Measurements from ENCODE around the gene DNAJC4.

DNA sequence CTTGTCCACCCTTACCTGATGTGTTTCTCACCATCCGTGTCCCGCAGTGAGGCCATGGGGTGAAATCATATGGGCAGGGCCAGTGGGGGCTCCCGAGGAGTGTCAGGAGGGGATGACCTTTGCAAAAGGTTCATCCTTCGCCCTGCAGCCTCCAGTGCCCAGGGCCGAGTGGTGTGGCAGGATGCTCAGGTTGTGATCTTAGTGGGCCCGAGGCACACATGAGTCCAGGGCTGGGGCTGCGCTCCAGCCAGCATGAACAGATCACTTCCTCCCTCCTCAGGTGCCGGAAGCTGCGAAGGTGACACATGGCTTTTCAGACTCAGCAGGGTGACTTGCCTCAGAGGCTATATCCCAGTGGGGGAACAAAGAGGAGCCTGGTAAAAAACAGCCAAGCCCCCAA lies 7.7 kb downstream of the DNAJC4 start:
- TF ChIP-seq, protein P1, sequence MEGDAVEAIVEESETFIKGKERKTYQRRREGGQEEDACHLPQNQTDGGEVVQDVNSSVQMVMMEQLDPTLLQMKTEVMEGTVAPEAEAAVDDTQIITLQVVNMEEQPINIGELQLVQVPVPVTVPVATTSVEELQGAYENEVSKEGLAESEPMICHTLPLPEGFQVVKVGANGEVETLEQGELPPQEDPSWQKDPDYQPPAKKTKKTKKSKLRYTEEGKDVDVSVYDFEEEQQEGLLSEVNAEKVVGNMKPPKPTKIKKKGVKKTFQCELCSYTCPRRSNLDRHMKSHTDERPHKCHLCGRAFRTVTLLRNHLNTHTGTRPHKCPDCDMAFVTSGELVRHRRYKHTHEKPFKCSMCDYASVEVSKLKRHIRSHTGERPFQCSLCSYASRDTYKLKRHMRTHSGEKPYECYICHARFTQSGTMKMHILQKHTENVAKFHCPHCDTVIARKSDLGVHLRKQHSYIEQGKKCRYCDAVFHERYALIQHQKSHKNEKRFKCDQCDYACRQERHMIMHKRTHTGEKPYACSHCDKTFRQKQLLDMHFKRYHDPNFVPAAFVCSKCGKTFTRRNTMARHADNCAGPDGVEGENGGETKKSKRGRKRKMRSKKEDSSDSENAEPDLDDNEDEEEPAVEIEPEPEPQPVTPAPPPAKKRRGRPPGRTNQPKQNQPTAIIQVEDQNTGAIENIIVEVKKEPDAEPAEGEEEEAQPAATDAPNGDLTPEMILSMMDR (IDR thresholded peaks at IDR 0.05 in 4 of 5, conservative IDR thresholded peaks at IDR 0.05 in 1 of 5): no peak
- no peak for TF ChIP-seq POLR2A (IDR thresholded peaks at IDR 0.05)
